Osteoblast (primary cell): Measurements from ENCODE around the gene CMSS1. TPM values are rescaled to one million over a fixed set of nuclear protein-coding genes. Genes with fewer than 3 reads are reported as not detected.

Experiments
- DNase-seq: peaks from one replicate; pipeline ENCODE4 v3.0.0; 2011; ENCODE audit warnings: low spot score, mixed read lengths; ENCODE audit not compliant: insufficient read length; ENCODE audit errors: missing footprints
- H2AFZ ChIP-seq: 2 replicates; pipeline ENCODE4 v1.6.0; 2011; ENCODE audit warnings: mild to moderate bottlenecking, low read length
- H3K27ac ChIP-seq: 2 replicates; pipeline ENCODE4 v1.5.1; 2011; ENCODE audit warnings: mild to moderate bottlenecking, low read depth, low read length, moderate library complexity
- H3K27me3 ChIP-seq: 2 replicates; pipeline ENCODE4 v1.6.0; 2012; ENCODE audit warnings: mild to moderate bottlenecking, control low read depth, inconsistent platforms, low read length, moderate library complexity; ENCODE audit not compliant: insufficient read depth
- H3K36me3 ChIP-seq: 2 replicates; pipeline ENCODE4 v1.5.1; 2011; ENCODE audit warnings: mild to moderate bottlenecking, low read length, control low read depth, moderate library complexity; ENCODE audit not compliant: insufficient read depth
- H3K4me1 ChIP-seq: 2 replicates; pipeline ENCODE4 v1.5.1; 2011; ENCODE audit warnings: mild to moderate bottlenecking, low read length, control low read depth, moderate library complexity; ENCODE audit not compliant: insufficient read depth
- H3K4me2 ChIP-seq: 2 replicates; pipeline ENCODE4 v1.6.0; 2011; ENCODE audit warnings: mild to moderate bottlenecking, low read length; ENCODE audit not compliant: insufficient read depth
- H3K4me3 ChIP-seq: fragments of 200-600 bp; sonication (generic); 3 replicates; pipeline ENCODE4 v1.5.1; 2012; ENCODE audit warnings: mild to moderate bottlenecking, low read length, inconsistent platforms; ENCODE audit not compliant: insufficient read depth
- H3K79me2 ChIP-seq: 2 replicates; pipeline ENCODE4 v1.6.0; 2012; ENCODE audit warnings: mild to moderate bottlenecking, low read length, control low read depth, inconsistent platforms; ENCODE audit not compliant: insufficient read depth
- H3K9me3 ChIP-seq: 2 replicates; pipeline ENCODE4 v1.5.1; 2011; ENCODE audit warnings: low read depth, low read length, control low read depth
- H4K20me1 ChIP-seq: 2 replicates; pipeline ENCODE4 v1.6.0; 2012; ENCODE audit warnings: mild to moderate bottlenecking, low read length, control low read depth; ENCODE audit not compliant: insufficient read depth
- total RNA-seq: library from RNA; depleted of rRNA; stranded (reverse); fragments of >200 nt; gene quantifications from 2 replicates; pipeline ENCODE4 v1.2.3, GENCODE V29; 2012
- TF ChIP-seq, protein P1 (sequence below): IDR thresholded peaks from 2 replicates; pipeline ENCODE4 v1.5.1; 2011; ENCODE audit warnings: mild to moderate bottlenecking, low read depth, low read length, moderate library complexity; ENCODE audit errors: extremely low read depth

Gene CMSS1
- total RNA-seq, 1 donor: 15.9 TPM

DNA sequence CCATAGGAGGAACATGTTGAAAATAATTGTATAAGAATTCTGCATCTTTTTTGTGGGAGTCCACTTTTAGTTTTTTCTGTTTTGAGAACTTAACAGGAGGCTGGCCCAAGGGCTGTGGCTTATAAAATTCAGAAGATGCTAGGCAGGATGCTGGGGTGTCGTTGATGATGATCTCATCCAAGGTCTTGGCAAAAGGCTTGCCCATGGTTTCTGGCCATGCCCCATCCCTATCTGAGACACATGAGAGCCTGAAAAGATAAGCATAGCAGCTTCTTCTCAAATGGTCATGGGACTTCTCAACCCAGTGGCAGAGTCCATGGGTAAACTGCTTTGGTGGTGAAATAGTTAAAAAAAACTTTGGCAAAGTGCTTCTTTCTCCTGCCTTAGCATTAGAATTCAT lies 35.2 kb downstream of the CMSS1 start:
- TF ChIP-seq, protein P1, sequence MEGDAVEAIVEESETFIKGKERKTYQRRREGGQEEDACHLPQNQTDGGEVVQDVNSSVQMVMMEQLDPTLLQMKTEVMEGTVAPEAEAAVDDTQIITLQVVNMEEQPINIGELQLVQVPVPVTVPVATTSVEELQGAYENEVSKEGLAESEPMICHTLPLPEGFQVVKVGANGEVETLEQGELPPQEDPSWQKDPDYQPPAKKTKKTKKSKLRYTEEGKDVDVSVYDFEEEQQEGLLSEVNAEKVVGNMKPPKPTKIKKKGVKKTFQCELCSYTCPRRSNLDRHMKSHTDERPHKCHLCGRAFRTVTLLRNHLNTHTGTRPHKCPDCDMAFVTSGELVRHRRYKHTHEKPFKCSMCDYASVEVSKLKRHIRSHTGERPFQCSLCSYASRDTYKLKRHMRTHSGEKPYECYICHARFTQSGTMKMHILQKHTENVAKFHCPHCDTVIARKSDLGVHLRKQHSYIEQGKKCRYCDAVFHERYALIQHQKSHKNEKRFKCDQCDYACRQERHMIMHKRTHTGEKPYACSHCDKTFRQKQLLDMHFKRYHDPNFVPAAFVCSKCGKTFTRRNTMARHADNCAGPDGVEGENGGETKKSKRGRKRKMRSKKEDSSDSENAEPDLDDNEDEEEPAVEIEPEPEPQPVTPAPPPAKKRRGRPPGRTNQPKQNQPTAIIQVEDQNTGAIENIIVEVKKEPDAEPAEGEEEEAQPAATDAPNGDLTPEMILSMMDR: no peak
- Histone ChIP-seq H3K27me3 (no peaks in the 10 kb centered on the region), H4K20me1 (no peaks in the 10 kb centered on the region)

DNA sequence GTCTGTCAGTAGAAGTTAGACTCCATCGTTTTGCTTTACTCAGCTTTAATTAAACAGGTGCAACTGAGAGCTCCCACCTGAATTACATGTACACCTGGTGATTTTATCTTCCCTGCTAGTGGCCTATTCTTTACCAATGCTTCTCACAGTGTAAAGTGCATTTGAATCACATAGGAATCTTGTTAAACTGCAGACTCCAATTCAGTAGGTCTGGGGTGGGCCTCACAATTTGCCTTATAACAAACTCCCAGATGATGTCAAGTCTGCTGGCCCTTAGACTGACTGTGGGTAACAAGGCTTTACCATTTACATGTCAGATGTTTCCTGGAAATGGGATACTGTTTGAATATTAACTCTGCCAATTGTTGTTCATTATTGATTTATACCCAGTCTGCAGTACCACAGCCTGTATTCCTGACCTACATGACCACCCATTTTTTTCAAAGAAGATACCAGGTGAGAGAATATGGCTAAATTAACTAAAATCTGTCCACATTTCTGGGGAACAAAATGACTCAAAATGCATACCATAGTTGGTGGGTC lies 37.2 kb downstream of the CMSS1 start:
- DNase-seq: no peak
- peaks cover 26% of the 10 kb centered on the region for H3K4me1 ChIP-seq
- H3K27ac ChIP-seq: no peak overlapping the region
- H3K9me3 ChIP-seq: no peaks in the 10 kb centered on the region
- no peak overlapping the region for H3K4me2 ChIP-seq
- TF ChIP-seq, protein P1: no peak
- no peaks in the 10 kb centered on the region for H4K20me1 ChIP-seq
- no peaks in the 10 kb centered on the region for H3K27me3 ChIP-seq
- H3K79me2 ChIP-seq: peaks cover 66% of the 10 kb centered on the region
- no peak overlapping the region for H3K4me3 ChIP-seq
- peaks cover 9% of the 10 kb centered on the region for H3K36me3 ChIP-seq
- H2AFZ ChIP-seq: no peak overlapping the region

More for the DNA sequence above, 35.2 kb downstream of the CMSS1 start:
- no peak for DNase-seq
- H3K9me3 ChIP-seq: no peaks in the 10 kb centered on the region
- H3K4me2 ChIP-seq: no peak overlapping the region
- H3K27ac ChIP-seq: no peak overlapping the region
- peaks cover 16% of the 10 kb centered on the region for H3K36me3 ChIP-seq
- H3K4me1 ChIP-seq: peaks cover 12% of the 10 kb centered on the region
- no peak overlapping the region for H3K4me3 ChIP-seq
- H2AFZ ChIP-seq: no peak overlapping the region
- H3K79me2 ChIP-seq: peaks cover 68% of the 10 kb centered on the region

DNA sequence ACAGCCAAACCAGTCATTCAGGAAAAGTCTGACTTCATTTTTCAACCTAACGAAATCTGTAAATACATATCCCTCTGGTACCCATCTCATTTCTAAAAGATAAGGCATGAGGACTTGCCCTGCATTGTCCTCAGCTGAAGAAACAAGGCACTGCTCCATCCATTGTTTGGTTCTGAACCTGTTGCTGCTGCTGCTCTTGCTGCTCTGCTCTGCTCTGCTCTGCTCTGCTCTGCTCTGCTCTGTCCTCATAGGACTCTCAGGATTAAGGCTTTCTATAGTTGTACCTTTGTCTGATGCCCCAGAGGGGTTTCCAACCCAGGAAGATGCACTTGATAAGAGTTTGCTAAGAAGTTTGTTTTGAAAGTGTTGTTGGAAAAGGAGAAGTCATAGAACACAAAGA lies 38.2 kb downstream of the CMSS1 start:
- Histone ChIP-seq H3K36me3 (peaks cover 3% of the 10 kb centered on the region), H3K4me3 (no peak overlapping the region), H3K79me2 (peaks cover 62% of the 10 kb centered on the region), H3K4me1 (peaks cover 36% of the 10 kb centered on the region), H3K4me2 (no peak overlapping the region), H3K27me3 (no peaks in the 10 kb centered on the region), H4K20me1 (no peaks in the 10 kb centered on the region), H3K27ac (peak overlapping the region; percentile 21), H3K9me3 (no peaks in the 10 kb centered on the region), H2AFZ (no peak overlapping the region)
- TF ChIP-seq, protein P1: no peak
- DNase-seq: no peak

DNA sequence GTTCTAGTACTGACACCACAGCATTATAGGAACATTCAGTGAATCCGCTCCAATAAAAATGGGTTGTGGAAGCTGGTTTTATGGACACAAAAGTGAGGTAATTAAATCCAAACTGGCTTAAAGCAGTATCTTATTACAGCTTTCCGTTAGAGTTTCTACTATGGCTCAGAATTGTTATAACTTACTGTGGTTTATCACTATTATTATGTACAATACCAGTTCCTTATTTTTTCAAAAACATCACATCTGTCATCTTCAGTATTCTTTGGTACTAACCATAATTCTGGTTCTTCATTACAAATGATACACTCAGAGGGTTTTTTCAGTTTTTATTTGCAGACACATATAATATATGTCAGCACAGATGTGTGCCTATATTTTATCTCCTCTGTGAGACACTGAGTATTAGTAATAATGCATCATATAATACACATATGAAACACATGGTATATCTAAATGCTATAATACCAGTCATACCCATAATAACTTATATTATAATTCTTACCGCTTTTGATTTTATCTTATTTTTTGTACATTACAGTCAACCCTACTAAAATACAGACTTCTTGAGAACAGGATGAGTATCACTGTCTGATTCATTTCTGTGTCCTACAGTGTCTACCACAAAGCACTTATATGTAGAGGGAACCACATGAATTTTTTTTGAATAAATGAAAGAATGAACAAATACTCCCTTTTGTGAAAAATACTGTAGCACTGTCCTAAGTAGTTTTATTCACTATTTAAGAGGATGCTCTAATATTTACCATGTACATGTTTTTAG lies 39.0 kb downstream of the CMSS1 start:
- no peak overlapping the region for H2AFZ ChIP-seq
- H3K4me3 ChIP-seq: no peak overlapping the region
- H3K9me3 ChIP-seq: no peaks in the 10 kb centered on the region
- no peak overlapping the region for H3K4me2 ChIP-seq
- H3K79me2 ChIP-seq: peaks cover 67% of the 10 kb centered on the region
- H3K36me3 ChIP-seq: peaks cover 8% of the 10 kb centered on the region
- H3K27ac ChIP-seq: peak overlapping the region; percentile 21
- TF ChIP-seq, protein P1: no peak
- no peaks in the 10 kb centered on the region for H3K27me3 ChIP-seq
- no peak for DNase-seq
- peaks cover 42% of the 10 kb centered on the region for H3K4me1 ChIP-seq
- no peaks in the 10 kb centered on the region for H4K20me1 ChIP-seq
